Neutrophil (primary cell): ENCODE results near the gene FTCDNL1.
A peak's percentile ranks its signal among the peaks of the same experiment; 100 is the strongest.

Experiments used
- H3K27ac ChIP-seq: fragments of 200-600 bp; sonication (generic); 2 replicates; pipeline ENCODE4 v1.5.1; 2016; ENCODE audit warnings: mild to moderate bottlenecking, moderate library complexity
- H3K27me3 ChIP-seq: fragments of 200-600 bp; sonication (generic); 2 replicates; pipeline ENCODE4 v1.6.0; 2016; ENCODE audit warnings: mild to moderate bottlenecking
- H3K36me3 ChIP-seq: fragments of 200-600 bp; sonication (generic); 2 replicates; pipeline ENCODE4 v1.5.1; 2017
- H3K4me1 ChIP-seq, 2 experiments: fragments of 200-600 bp in 1 of 2; sonication (generic) in 1 of 2; 1 replicate in 1 of 2; 2 replicates in 1 of 2; pipeline versions ENCODE4 v1.5.1 to v1.6.1; 2013 to 2016; ENCODE audit warnings: low read depth in 1 of 2, low read length in 1 of 2, mild to moderate bottlenecking in 1 of 2, moderate library complexity in 1 of 2; ENCODE audit not compliant: control insufficient read depth in 1 of 2, insufficient read depth in 1 of 2
- H3K4me3 ChIP-seq, 2 experiments: fragments of 200-600 bp in 1 of 2; sonication (generic) in 1 of 2; 1 replicate in 1 of 2; 2 replicates in 1 of 2; pipeline ENCODE4 v1.5.1; 2013 to 2016; ENCODE audit warnings: low read depth in 1 of 2, low read length in 1 of 2, mild to moderate bottlenecking in 1 of 2, moderate library complexity in 1 of 2
- H3K9me3 ChIP-seq: fragments of 200-600 bp; sonication (generic); 2 replicates; pipeline ENCODE4 v1.5.1; 2016
- TF ChIP-seq, protein P1 (sequence below): fragments of 200-600 bp; sonication (generic); IDR thresholded peaks from 2 replicates; pipeline ENCODE4 v1.5.1; 2016; ENCODE audit warnings: antibody characterized with exemption

FTCDNL1 gene

DNA sequence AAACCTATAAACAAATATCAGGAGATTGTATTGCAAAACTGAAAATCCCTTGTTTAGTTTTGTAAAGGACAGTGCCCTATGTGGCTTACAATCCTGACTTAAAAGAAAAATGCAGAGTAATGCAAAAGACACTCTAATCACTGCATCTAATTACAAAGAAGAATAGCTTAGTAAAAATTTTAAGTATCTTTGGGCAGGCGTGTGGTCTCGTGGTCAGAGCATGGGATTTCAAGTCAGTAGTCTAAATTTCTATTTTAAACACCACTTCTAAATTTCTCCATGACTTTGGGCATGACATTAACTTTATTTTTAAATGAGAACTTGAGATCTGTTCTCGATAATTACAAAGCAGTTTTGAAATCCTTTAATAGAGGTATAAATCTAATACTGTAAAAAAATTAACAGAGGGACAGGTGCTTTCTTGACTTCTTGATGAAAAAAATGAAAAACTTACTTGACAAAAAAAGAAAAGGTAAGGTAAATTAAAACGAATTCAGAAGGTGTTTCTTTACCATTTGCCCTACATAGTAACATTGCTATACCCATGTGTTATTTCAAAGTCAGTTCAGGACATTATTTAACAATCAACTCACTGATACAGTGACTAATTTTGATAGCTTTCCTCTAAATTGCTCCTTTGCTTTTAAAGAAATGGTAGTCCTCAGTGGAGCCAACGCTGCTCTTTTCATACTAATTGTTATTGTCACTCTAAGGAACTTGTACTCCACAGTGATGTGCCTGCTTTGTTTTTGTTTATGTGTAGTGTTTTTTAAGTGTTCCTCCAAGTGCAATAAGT, 17.6 kb upstream of the FTCDNL1 start:
- H3K27me3 ChIP-seq: peaks cover 5% of the 10 kb centered on the region
- no peaks in the 10 kb centered on the region for H3K36me3 ChIP-seq
- no peaks in the 10 kb centered on the region for H3K4me1 ChIP-seq
- no peaks in the 10 kb centered on the region for H3K9me3 ChIP-seq
- TF ChIP-seq, protein P1, sequence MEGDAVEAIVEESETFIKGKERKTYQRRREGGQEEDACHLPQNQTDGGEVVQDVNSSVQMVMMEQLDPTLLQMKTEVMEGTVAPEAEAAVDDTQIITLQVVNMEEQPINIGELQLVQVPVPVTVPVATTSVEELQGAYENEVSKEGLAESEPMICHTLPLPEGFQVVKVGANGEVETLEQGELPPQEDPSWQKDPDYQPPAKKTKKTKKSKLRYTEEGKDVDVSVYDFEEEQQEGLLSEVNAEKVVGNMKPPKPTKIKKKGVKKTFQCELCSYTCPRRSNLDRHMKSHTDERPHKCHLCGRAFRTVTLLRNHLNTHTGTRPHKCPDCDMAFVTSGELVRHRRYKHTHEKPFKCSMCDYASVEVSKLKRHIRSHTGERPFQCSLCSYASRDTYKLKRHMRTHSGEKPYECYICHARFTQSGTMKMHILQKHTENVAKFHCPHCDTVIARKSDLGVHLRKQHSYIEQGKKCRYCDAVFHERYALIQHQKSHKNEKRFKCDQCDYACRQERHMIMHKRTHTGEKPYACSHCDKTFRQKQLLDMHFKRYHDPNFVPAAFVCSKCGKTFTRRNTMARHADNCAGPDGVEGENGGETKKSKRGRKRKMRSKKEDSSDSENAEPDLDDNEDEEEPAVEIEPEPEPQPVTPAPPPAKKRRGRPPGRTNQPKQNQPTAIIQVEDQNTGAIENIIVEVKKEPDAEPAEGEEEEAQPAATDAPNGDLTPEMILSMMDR: no peak
- no peak overlapping the region for H3K27ac ChIP-seq
- H3K4me3 ChIP-seq: no peak overlapping the region

DNA sequence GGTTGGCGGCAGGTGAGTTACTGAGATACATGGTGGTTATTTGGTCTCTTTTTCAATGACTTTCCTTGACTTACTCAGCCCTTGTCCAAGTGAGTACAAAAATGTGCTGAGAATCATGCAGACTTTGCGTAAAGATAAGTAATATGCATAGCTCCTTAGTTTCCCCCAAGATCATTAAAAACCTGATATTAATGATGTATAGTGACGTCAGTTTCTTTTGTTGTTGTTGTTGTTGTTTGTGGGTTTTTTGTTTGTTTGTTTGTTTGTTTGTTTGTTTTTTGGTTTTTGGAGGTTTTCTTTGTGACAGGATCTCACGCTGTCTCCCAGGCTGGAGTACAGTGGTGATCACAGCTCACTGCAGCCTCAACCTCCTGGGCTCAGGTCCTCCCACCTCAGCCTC, 14.9 kb upstream of the FTCDNL1 start:
- no peaks in the 10 kb centered on the region for H3K9me3 ChIP-seq
- peaks cover 5% of the 10 kb centered on the region for H3K27me3 ChIP-seq
- TF ChIP-seq, protein P1: no peak
- H3K4me3 ChIP-seq: no peak overlapping the region
- no peaks in the 10 kb centered on the region for H3K36me3 ChIP-seq
- H3K4me1 ChIP-seq: peaks cover 0 to 6% of the 10 kb centered on the region in 2 experiments
- H3K27ac ChIP-seq: no peak overlapping the region

GRCh38 chr2:199862788-199863187, 11.8 kb upstream of the FTCDNL1 start:
- no peaks in the 10 kb centered on the region for H3K27me3 ChIP-seq

GRCh38 chr2:199861132-199861774, 10.3 kb upstream of the FTCDNL1 start:
- Histone ChIP-seq H3K27ac (peak overlapping the region; percentile 28), H3K27me3 (no peaks in the 10 kb centered on the region), H3K9me3 (no peaks in the 10 kb centered on the region), H3K4me1 (peaks cover 0 to 6% of the 10 kb centered on the region in 2 experiments), H3K4me3 (no peak overlapping the region), H3K36me3 (no peaks in the 10 kb centered on the region)
- TF ChIP-seq, protein P1: no peak

More at GRCh38 chr2:199862788-199863187, 11.8 kb upstream of the FTCDNL1 start:
- Histone ChIP-seq H3K4me3 (no peak overlapping the region), H3K9me3 (no peaks in the 10 kb centered on the region), H3K36me3 (no peaks in the 10 kb centered on the region), H3K27ac (no peak overlapping the region), H3K4me1 (peaks cover 0 to 6% of the 10 kb centered on the region in 2 experiments)
- TF ChIP-seq, protein P1: no peak

DNA sequence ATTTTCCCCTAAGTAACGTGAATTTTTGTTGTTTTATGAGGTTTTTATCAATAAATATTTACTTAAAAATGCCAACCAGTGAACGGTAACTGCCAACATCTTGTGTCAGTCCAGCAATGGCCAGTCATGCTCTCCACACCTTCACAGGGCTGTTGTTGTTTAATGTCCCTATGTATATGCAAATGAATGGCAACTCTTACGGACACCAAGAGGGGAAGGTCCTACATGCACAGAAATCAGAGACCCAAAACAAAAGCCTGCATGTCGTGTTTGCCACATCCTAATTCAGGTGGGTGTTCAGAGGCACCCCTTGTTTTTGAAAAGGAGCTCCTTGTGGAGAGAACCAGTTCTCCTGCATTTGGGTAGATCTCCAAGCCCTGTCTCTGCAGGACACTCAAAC, 4.8 kb upstream of the FTCDNL1 start:
- H3K4me3 ChIP-seq: no peak overlapping the region
- peaks cover 3 to 5% of the 10 kb centered on the region in 2 experiments for H3K4me1 ChIP-seq

More for the DNA sequence above, 4.8 kb upstream of the FTCDNL1 start:
- TF ChIP-seq, protein P1: no peak
- Histone ChIP-seq H3K27ac (no peak overlapping the region), H3K27me3 (no peaks in the 10 kb centered on the region), H3K9me3 (no peaks in the 10 kb centered on the region), H3K36me3 (no peaks in the 10 kb centered on the region)
